Measurements from ENCODE around the gene TSC2. TPM values are rescaled to one million over a fixed set of nuclear protein-coding genes. Genes with fewer than 3 reads are reported as not detected.

The TSC2 gene
- total RNA-seq, 1 experiment from 2014 or later = 134 TPM

DNA sequence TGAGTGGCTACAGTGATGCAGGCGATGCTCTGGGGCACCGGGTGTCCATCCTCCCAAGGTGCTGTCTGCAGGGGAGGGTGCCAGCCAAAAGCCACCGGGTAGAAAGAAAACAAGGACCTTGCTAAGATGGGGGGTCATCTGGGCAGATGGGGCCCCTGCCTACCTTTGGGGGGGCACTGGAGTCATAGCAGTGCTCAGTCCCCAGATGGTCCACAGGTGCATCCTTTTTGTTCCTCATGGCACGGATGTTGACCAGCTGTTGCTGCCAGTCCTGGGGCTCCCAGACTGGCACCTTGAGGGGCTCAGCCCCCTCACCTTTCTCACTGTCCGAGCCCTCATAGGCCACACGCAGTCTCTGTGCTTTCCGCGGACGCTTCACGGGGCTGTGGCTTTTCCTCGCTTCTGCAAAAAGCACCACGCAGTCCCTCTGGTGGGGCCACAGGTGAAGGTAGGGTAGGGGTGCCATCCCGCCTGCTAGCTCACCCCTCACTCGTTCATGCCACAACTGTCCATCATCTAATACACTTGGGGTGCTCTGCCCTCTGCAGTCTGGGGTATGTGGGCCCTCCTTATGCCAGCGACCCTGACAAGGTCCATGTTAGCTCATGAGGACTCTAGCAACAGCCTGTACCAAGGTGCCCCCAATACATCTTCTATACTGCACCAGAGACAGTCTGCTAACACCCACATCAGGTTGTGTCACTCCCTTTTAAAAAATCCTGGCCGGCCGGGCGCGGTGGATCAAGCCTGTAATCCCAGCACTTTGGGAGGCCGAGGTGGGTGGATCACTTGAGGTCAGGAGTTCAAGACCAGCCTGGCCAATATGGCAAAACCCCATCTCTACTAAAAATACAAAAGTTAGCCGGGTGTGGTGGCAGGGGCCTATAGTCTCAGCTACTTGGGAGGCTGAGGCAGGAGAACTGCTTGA is 1.6 kb upstream of the TSC2 start:
- peaks cover 2% of the 10 kb centered on the region; the same call in 1 of the 2 replicates for H3K36me3 Mint-ChIP-seq
- no peak for ATAC-seq
- H3K27me3 Mint-ChIP-seq (ENCODE audit: low read depth) = no peaks in the 10 kb centered on the region
- peaks cover 10% of the 10 kb centered on the region for H3K4me1 Mint-ChIP-seq
- ChIA-PET POLR2A (interaction anchor here (1.4 kb wide), 1 partner anchor 85 kb away, joined by 5 read pairs; no protein-coding TSS in a partner anchor), CTCF (interaction anchor here (0.6 to 3.6 kb wide), 5 partner anchors 10 to 42 kb away, joined by 3 to 27 read pairs (median 20); no protein-coding TSS in a partner anchor)
- no peaks in the 10 kb centered on the region for H3K9me3 Mint-ChIP-seq
- H3K4me3 Mint-ChIP-seq = peak overlapping the region; percentile 91
- no peak for DNase-seq (ENCODE audit: low spot score)
- no peak for TF ChIP-seq JUN (CRISPR knock-in tag; IDR thresholded peaks at IDR 0.05)
- TF ChIP-seq, protein P1, sequence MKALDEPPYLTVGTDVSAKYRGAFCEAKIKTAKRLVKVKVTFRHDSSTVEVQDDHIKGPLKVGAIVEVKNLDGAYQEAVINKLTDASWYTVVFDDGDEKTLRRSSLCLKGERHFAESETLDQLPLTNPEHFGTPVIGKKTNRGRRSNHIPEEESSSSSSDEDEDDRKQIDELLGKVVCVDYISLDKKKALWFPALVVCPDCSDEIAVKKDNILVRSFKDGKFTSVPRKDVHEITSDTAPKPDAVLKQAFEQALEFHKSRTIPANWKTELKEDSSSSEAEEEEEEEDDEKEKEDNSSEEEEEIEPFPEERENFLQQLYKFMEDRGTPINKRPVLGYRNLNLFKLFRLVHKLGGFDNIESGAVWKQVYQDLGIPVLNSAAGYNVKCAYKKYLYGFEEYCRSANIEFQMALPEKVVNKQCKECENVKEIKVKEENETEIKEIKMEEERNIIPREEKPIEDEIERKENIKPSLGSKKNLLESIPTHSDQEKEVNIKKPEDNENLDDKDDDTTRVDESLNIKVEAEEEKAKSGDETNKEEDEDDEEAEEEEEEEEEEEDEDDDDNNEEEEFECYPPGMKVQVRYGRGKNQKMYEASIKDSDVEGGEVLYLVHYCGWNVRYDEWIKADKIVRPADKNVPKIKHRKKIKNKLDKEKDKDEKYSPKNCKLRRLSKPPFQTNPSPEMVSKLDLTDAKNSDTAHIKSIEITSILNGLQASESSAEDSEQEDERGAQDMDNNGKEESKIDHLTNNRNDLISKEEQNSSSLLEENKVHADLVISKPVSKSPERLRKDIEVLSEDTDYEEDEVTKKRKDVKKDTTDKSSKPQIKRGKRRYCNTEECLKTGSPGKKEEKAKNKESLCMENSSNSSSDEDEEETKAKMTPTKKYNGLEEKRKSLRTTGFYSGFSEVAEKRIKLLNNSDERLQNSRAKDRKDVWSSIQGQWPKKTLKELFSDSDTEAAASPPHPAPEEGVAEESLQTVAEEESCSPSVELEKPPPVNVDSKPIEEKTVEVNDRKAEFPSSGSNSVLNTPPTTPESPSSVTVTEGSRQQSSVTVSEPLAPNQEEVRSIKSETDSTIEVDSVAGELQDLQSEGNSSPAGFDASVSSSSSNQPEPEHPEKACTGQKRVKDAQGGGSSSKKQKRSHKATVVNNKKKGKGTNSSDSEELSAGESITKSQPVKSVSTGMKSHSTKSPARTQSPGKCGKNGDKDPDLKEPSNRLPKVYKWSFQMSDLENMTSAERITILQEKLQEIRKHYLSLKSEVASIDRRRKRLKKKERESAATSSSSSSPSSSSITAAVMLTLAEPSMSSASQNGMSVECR (CRISPR knock-in tag; IDR thresholded peaks at IDR 0.05; ENCODE audit: borderline replicate concordance) = no peak
- TF ChIP-seq, protein P2, sequence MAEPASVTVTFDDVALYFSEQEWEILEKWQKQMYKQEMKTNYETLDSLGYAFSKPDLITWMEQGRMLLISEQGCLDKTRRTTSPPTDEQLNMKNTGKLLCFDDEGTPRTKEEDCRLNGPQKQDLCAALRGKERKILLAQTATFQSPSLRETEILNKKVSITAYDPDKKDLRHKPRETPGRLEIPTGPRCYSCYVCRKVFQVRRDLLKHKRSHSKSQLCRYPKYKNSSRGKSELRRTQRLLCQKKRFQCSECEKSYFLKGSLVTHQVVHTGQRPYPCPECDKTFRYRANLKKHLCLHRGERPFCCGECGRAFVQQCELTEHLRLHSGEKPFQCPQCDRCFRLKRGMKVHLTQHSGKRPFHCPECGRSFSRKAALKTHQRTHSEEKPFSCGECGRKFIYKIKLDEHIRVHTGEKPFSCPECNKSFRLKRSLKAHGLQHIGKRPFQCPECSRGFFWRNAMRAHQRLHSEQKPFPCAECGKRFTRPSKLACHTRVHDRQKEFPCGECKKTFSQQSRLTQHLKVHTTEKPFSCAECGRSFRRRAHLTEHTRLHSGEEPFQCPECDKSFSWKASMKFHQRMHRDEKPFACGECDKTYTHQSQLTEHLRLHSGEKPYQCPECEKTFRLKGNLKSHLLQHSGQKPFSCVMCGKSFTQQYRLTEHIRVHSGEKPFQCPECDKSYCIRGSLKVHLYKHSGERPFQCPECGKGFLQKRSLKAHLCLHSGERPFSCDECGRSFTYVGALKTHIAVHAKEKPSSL (CRISPR knock-in tag; conservative IDR thresholded peaks at IDR 0.05) = no peak
- TF ChIP-seq NFYB (CRISPR knock-in tag; conservative IDR thresholded peaks at IDR 0.05; ENCODE audit: low read depth) = no peak
- TF ChIP-seq, protein P3, sequence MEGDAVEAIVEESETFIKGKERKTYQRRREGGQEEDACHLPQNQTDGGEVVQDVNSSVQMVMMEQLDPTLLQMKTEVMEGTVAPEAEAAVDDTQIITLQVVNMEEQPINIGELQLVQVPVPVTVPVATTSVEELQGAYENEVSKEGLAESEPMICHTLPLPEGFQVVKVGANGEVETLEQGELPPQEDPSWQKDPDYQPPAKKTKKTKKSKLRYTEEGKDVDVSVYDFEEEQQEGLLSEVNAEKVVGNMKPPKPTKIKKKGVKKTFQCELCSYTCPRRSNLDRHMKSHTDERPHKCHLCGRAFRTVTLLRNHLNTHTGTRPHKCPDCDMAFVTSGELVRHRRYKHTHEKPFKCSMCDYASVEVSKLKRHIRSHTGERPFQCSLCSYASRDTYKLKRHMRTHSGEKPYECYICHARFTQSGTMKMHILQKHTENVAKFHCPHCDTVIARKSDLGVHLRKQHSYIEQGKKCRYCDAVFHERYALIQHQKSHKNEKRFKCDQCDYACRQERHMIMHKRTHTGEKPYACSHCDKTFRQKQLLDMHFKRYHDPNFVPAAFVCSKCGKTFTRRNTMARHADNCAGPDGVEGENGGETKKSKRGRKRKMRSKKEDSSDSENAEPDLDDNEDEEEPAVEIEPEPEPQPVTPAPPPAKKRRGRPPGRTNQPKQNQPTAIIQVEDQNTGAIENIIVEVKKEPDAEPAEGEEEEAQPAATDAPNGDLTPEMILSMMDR (IDR thresholded peaks at IDR 0.05) = no peak
- no peak for TF ChIP-seq RORB (CRISPR knock-in tag; IDR thresholded peaks at IDR 0.05)
- TF ChIP-seq ELF4 (CRISPR knock-in tag; IDR thresholded peaks at IDR 0.05; ENCODE audit: low read depth) = no peak
- no peak for TF ChIP-seq ZNF317 (CRISPR knock-in tag; IDR thresholded peaks at IDR 0.05; ENCODE audit: borderline replicate concordance, low read depth)
- TF ChIP-seq, protein P4, sequence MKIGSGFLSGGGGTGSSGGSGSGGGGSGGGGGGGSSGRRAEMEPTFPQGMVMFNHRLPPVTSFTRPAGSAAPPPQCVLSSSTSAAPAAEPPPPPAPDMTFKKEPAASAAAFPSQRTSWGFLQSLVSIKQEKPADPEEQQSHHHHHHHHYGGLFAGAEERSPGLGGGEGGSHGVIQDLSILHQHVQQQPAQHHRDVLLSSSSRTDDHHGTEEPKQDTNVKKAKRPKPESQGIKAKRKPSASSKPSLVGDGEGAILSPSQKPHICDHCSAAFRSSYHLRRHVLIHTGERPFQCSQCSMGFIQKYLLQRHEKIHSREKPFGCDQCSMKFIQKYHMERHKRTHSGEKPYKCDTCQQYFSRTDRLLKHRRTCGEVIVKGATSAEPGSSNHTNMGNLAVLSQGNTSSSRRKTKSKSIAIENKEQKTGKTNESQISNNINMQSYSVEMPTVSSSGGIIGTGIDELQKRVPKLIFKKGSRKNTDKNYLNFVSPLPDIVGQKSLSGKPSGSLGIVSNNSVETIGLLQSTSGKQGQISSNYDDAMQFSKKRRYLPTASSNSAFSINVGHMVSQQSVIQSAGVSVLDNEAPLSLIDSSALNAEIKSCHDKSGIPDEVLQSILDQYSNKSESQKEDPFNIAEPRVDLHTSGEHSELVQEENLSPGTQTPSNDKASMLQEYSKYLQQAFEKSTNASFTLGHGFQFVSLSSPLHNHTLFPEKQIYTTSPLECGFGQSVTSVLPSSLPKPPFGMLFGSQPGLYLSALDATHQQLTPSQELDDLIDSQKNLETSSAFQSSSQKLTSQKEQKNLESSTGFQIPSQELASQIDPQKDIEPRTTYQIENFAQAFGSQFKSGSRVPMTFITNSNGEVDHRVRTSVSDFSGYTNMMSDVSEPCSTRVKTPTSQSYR (CRISPR knock-in tag; IDR thresholded peaks at IDR 0.05) = no peak
- no peak for TF ChIP-seq ZNF396 (CRISPR knock-in tag; IDR thresholded peaks at IDR 0.05; ENCODE audit: borderline replicate concordance)
- TF ChIP-seq, protein P5, sequence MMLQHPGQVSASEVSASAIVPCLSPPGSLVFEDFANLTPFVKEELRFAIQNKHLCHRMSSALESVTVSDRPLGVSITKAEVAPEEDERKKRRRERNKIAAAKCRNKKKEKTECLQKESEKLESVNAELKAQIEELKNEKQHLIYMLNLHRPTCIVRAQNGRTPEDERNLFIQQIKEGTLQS (CRISPR knock-in tag; conservative IDR thresholded peaks at IDR 0.05) = no peak
- TF ChIP-seq, protein P6, sequence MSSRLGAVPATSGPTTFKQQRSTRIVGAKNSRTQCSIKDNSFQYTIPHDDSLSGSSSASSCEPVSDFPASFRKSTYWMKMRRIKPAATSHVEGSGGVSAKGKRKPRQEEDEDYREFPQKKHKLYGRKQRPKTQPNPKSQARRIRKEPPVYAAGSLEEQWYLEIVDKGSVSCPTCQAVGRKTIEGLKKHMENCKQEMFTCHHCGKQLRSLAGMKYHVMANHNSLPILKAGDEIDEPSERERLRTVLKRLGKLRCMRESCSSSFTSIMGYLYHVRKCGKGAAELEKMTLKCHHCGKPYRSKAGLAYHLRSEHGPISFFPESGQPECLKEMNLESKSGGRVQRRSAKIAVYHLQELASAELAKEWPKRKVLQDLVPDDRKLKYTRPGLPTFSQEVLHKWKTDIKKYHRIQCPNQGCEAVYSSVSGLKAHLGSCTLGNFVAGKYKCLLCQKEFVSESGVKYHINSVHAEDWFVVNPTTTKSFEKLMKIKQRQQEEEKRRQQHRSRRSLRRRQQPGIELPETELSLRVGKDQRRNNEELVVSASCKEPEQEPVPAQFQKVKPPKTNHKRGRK (CRISPR knock-in tag; IDR thresholded peaks at IDR 0.05; ENCODE audit: borderline replicate concordance) = no peak
- no peak for TF ChIP-seq NR2C2 (CRISPR knock-in tag; IDR thresholded peaks at IDR 0.05)
- TF ChIP-seq NR3C1 (CRISPR knock-in tag; conservative IDR thresholded peaks at IDR 0.05; ENCODE audit: low read depth) = no peak
- TF ChIP-seq SP1 (CRISPR knock-in tag; conservative IDR thresholded peaks at IDR 0.05) = no peak
- TF ChIP-seq JAZF1 (CRISPR knock-in tag; IDR thresholded peaks at IDR 0.05) = no peak
- TF ChIP-seq FOXJ3 (CRISPR knock-in tag; IDR thresholded peaks at IDR 0.05; ENCODE audit: borderline replicate concordance) = no peak
- TF ChIP-seq, protein P7, sequence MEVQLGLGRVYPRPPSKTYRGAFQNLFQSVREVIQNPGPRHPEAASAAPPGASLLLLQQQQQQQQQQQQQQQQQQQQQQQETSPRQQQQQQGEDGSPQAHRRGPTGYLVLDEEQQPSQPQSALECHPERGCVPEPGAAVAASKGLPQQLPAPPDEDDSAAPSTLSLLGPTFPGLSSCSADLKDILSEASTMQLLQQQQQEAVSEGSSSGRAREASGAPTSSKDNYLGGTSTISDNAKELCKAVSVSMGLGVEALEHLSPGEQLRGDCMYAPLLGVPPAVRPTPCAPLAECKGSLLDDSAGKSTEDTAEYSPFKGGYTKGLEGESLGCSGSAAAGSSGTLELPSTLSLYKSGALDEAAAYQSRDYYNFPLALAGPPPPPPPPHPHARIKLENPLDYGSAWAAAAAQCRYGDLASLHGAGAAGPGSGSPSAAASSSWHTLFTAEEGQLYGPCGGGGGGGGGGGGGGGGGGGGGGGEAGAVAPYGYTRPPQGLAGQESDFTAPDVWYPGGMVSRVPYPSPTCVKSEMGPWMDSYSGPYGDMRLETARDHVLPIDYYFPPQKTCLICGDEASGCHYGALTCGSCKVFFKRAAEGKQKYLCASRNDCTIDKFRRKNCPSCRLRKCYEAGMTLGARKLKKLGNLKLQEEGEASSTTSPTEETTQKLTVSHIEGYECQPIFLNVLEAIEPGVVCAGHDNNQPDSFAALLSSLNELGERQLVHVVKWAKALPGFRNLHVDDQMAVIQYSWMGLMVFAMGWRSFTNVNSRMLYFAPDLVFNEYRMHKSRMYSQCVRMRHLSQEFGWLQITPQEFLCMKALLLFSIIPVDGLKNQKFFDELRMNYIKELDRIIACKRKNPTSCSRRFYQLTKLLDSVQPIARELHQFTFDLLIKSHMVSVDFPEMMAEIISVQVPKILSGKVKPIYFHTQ (CRISPR knock-in tag; IDR thresholded peaks at IDR 0.05) = no peak
- TF ChIP-seq ZNF423 (CRISPR knock-in tag; IDR thresholded peaks at IDR 0.05) = no peak
- no peak for TF ChIP-seq GRHL2 (CRISPR knock-in tag; IDR thresholded peaks at IDR 0.05; ENCODE audit: insufficient replicate concordance, severe bottlenecking)
- no peak overlapping the region for H3K27ac Mint-ChIP-seq
